Neuron (in vitro differentiated cells): ENCODE results near the gene TPO.
"Not testable (repeated sequence)": the region's sequence is repeated elsewhere in the genome, so short reads cannot be mapped to it uniquely, and the experiment has no call there.

Source experiments
- H2AFZ ChIP-seq: one replicate; pipeline ENCODE4 v1.6.1; 2013; ENCODE audit warnings: low read depth, mild to moderate bottlenecking, inconsistent platforms, low read length, moderate library complexity
- H3K27me3 ChIP-seq: one replicate; pipeline ENCODE4 v1.6.1; 2013; ENCODE audit warnings: low read length; ENCODE audit not compliant: insufficient read depth
- H3K36me3 ChIP-seq: one replicate; pipeline ENCODE4 v1.6.1; 2013; ENCODE audit warnings: low read length; ENCODE audit not compliant: insufficient read depth
- H3K4me1 ChIP-seq: one replicate; pipeline ENCODE4 v1.6.1; 2013; ENCODE audit warnings: low read length; ENCODE audit not compliant: insufficient read depth
- H3K4me3 ChIP-seq: 2 replicates; pipeline ENCODE4 v1.5.1; 2013; ENCODE audit warnings: mild to moderate bottlenecking, low read length, moderate library complexity
- H3K9me3 ChIP-seq: one replicate; pipeline ENCODE4 v1.6.1; 2013; ENCODE audit warnings: low read length

Gene TPO

GRCh38 chr2:1511455-1511854 is 98.2 kb downstream of the TPO start:
- Histone ChIP-seq H3K9me3 (no peaks in the 10 kb centered on the region), H3K27me3 (no peaks in the 10 kb centered on the region), H2AFZ (no peak overlapping the region), H3K4me1 (no peaks in the 10 kb centered on the region), H3K36me3 (no peaks in the 10 kb centered on the region), H3K4me3 (no peak overlapping the region)

- no peaks in the 10 kb centered on the region for H3K36me3 ChIP-seq
- no peak overlapping the region for H2AFZ ChIP-seq
- H3K4me3 ChIP-seq: no peak overlapping the region
Measured at GRCh38 chr2:1512321-1513289, 99.3 kb downstream of the TPO start.

GRCh38 chr2:1514391-1515072 is 101.3 kb downstream of the TPO start:
- Histone ChIP-seq H3K27me3 (no peaks in the 10 kb centered on the region), H3K36me3 (no peaks in the 10 kb centered on the region), H3K4me3 (no peak overlapping the region), H2AFZ (no peak overlapping the region), H3K4me1 (no peaks in the 10 kb centered on the region), H3K9me3 (no peaks in the 10 kb centered on the region)

More at GRCh38 chr2:1512321-1513289, 99.3 kb downstream of the TPO start:
- Histone ChIP-seq H3K4me1 (no peaks in the 10 kb centered on the region), H3K27me3 (no peaks in the 10 kb centered on the region), H3K9me3 (no peaks in the 10 kb centered on the region)

- H3K9me3 ChIP-seq: no peaks in the 10 kb centered on the region
- no peak overlapping the region for H3K4me3 ChIP-seq
- H3K27me3 ChIP-seq: no peaks in the 10 kb centered on the region
- H3K4me1 ChIP-seq: no peaks in the 10 kb centered on the region
- no peaks in the 10 kb centered on the region for H3K36me3 ChIP-seq
- no peak overlapping the region for H2AFZ ChIP-seq
Measured at GRCh38 chr2:1515073-1515430, 101.8 kb downstream of the TPO start.

GRCh38 chr2:1515986-1516797 is 102.9 kb downstream of the TPO start:
- no peaks in the 10 kb centered on the region for H3K4me1 ChIP-seq
- no peaks in the 10 kb centered on the region for H3K9me3 ChIP-seq
- no peak overlapping the region for H3K4me3 ChIP-seq
- H3K36me3 ChIP-seq: no peaks in the 10 kb centered on the region
- H3K27me3 ChIP-seq: no peaks in the 10 kb centered on the region
- no peak overlapping the region for H2AFZ ChIP-seq

- no peak overlapping the region for H3K4me3 ChIP-seq
- no peaks in the 10 kb centered on the region for H3K27me3 ChIP-seq
- no peaks in the 10 kb centered on the region for H3K4me1 ChIP-seq
- no peak overlapping the region for H2AFZ ChIP-seq
- H3K36me3 ChIP-seq: no peaks in the 10 kb centered on the region
- H3K9me3 ChIP-seq: no peaks in the 10 kb centered on the region
Measured at GRCh38 chr2:1516798-1517060, 103.5 kb downstream of the TPO start.

- H2AFZ ChIP-seq, H3K27me3 ChIP-seq, H3K4me3 ChIP-seq, H3K9me3 ChIP-seq, H3K36me3 ChIP-seq, H3K4me1 ChIP-seq: not testable (repeated sequence)
Measured at GRCh38 chr2:1517291-1517690, 104.0 kb downstream of the TPO start.

- Histone ChIP-seq H3K9me3 (no peaks in the 10 kb centered on the region), H2AFZ (no peak overlapping the region), H3K4me1 (no peaks in the 10 kb centered on the region), H3K27me3 (no peaks in the 10 kb centered on the region), H3K4me3 (no peak overlapping the region), H3K36me3 (no peaks in the 10 kb centered on the region)
Measured at GRCh38 chr2:1517786-1518185, 104.5 kb downstream of the TPO start.

GRCh38 chr2:1518331-1518803 is 105.1 kb downstream of the TPO start:
- Histone ChIP-seq H3K36me3 (no peaks in the 10 kb centered on the region), H2AFZ (no peak overlapping the region), H3K4me1 (no peaks in the 10 kb centered on the region), H3K4me3 (no peak overlapping the region), H3K27me3 (no peaks in the 10 kb centered on the region), H3K9me3 (no peaks in the 10 kb centered on the region)

GRCh38 chr2:1518867-1519530 is 105.7 kb downstream of the TPO start:
- H2AFZ ChIP-seq: no peak overlapping the region
- H3K27me3 ChIP-seq: no peaks in the 10 kb centered on the region
- no peaks in the 10 kb centered on the region for H3K9me3 ChIP-seq
- no peaks in the 10 kb centered on the region for H3K4me1 ChIP-seq
- no peak overlapping the region for H3K4me3 ChIP-seq
- no peaks in the 10 kb centered on the region for H3K36me3 ChIP-seq

GRCh38 chr2:1521191-1521877 is 108.1 kb downstream of the TPO start:
- no peak overlapping the region for H2AFZ ChIP-seq

More at GRCh38 chr2:1521191-1521877, 108.1 kb downstream of the TPO start:
- Histone ChIP-seq H3K9me3 (no peaks in the 10 kb centered on the region), H3K36me3 (no peaks in the 10 kb centered on the region), H3K4me3 (no peak overlapping the region), H3K27me3 (no peaks in the 10 kb centered on the region), H3K4me1 (no peaks in the 10 kb centered on the region)
